Measurements from ENCODE around the gene PNPLA7.

The PNPLA7 gene

DNA sequence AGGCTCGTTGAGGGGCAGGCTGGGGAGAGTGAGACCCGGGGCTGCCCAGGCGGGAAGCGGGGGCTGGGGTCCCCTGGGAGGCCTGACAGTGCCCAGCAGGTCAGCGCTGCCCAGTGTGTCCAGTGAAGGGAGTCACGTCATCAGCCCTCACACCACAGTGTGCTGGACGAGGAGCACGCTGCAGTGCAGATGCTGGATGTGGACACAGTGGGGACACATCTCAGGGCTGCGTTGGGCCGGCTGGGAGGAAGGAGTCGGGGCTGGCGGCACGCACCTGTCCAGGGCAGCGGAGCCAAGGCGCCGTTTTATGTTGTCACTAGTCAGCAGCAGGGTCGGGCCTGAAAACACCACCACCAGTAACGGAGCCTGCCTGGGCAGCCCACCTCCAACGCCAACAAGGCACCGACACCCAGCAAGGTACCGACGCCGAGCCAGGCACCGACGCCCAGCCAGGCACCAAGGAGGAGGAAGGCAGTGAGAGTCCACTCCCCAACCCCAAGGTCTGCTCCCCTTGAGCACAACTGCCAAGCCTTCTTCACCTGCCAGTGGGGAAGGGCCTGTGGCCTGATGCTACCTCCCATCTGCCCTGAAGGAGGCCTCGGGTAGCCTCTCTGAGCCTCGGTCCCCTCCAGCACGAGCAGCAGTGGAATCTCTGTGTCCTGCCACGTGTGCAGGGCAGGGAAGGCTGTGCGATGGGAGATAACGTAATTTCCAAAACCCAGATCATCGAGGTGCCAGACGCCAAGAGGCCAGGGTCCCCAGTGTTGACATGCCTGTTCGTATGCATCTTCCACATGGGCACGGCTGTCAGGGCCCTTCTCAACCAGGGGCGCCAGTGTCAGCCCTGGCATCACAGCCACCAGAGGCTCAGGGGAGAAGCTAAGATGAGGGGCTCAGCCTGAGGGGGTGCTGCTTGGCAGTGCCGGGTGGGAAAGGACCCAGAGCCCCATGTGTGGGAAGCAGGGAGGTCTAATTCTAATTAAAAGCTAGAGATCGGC is 69.2 kb downstream of the PNPLA7 start:
- DNase-seq (ENCODE audit: extremely low read depth, low read depth) = no peak
- TF ChIP-seq, protein P1, sequence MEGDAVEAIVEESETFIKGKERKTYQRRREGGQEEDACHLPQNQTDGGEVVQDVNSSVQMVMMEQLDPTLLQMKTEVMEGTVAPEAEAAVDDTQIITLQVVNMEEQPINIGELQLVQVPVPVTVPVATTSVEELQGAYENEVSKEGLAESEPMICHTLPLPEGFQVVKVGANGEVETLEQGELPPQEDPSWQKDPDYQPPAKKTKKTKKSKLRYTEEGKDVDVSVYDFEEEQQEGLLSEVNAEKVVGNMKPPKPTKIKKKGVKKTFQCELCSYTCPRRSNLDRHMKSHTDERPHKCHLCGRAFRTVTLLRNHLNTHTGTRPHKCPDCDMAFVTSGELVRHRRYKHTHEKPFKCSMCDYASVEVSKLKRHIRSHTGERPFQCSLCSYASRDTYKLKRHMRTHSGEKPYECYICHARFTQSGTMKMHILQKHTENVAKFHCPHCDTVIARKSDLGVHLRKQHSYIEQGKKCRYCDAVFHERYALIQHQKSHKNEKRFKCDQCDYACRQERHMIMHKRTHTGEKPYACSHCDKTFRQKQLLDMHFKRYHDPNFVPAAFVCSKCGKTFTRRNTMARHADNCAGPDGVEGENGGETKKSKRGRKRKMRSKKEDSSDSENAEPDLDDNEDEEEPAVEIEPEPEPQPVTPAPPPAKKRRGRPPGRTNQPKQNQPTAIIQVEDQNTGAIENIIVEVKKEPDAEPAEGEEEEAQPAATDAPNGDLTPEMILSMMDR (IDR thresholded peaks at IDR 0.05; ENCODE audit: low read depth, low read length) = no peak

DNA sequence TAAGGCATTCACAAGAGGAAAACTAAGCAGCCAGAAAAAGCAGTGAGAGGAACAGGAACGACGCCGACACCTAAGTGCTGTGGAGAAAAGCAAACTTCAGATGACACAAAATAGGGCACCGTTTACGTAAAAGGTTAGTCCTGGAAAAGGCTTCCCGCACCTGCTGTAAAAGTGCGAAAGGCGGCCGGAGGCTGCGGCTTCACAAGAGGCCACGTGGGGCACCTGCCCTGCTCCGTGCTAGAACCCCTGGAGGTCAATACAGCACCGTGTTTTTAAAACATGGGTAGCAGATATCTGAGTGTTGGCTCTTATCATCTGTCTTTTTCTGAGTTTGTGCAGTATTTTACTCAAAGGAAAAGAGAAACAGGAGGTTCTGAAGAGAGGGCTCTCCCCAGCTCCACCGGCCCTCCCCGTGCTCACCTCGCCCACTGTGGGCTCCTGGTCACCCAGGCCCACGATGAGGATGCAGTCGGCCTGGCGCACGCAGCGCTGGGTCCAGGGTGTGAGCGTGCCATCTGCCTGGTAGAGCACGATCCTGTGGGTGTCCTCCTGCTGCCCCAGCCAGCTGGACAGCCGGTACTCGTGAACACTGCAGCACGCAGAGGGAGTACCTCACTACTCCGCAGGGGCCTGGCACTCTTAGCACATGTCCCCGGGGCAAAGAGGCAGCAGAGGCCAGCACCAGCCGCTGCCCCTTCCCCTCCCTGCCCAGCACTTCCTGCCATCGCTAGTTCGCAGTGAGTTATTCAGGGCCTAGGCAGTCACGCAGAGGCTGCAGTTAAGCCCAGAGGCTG is 70.1 kb downstream of the PNPLA7 start:
- TF ChIP-seq, protein P1 (IDR thresholded peaks at IDR 0.05; ENCODE audit: low read depth, low read length) = no peak
- no peak for DNase-seq (ENCODE audit: extremely low read depth, low read depth)

DNA sequence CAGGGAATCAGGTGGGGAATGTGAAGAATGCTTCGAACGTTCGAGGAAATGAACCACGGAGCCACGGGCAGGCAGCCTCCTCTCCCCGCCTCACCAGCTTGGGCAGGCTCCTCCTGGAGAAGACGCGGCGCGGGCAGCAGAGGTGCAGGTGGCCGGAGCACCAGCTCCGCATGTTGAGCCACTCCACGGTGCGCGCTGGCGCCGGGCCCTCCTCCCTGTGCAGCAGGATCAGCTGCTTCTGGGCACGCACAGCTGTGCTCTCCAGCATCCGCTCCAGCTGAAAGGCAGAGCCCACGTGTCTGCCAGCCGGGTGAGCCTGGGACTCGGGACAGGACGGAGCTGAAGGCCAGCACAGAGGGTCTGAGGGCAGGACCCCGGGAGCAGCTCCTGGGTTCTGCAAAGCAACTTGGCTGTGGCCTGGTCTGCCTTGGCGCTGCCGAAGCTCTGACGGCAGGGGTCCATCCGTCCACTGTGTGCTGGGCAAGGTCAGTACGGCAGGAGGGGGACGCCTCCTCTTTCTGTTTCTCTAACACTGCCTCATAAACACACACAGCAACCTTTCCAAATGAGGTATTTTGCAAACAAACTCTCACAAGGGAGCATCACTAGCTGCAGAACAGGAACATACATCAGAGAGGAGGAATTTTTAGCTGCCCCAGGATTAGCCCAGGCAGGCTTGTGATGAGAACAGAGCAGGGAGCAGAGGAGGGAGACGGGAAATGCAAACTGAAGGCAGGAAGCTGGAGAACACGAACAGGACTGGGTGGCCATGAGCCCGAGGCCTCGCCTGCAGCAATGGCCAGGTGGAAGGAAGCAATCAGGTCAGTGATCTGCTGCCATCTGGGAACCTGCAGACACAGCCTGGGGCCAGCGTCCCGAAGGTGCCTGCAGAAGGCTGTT is 71.0 kb downstream of the PNPLA7 start:
- no peak for DNase-seq (ENCODE audit: extremely low read depth, low read depth)
- TF ChIP-seq, protein P1 (IDR thresholded peaks at IDR 0.05; ENCODE audit: low read depth, low read length) = no peak

DNA sequence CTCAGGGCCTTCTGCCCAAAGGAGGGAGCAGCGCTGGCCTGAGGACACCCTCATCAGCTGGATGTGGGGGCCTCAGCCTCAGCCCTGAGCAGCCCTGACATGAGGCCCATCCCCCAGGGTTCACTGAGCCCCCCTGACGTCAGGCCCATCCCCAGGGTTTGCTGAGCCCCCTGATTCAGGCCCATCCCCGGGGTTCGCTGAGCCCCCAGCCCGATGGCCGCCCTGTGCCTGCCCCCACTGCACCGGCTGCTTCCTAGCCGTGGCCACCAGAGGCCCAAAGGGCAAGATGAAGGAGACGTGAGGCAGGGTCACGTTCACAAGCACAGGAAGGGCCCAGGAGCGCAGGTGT is 71.6 kb downstream of the PNPLA7 start:
- DNase-seq (ENCODE audit: extremely low read depth, low read depth) = no peak
- TF ChIP-seq, protein P1 (IDR thresholded peaks at IDR 0.05; ENCODE audit: low read depth, low read length) = no peak

DNA sequence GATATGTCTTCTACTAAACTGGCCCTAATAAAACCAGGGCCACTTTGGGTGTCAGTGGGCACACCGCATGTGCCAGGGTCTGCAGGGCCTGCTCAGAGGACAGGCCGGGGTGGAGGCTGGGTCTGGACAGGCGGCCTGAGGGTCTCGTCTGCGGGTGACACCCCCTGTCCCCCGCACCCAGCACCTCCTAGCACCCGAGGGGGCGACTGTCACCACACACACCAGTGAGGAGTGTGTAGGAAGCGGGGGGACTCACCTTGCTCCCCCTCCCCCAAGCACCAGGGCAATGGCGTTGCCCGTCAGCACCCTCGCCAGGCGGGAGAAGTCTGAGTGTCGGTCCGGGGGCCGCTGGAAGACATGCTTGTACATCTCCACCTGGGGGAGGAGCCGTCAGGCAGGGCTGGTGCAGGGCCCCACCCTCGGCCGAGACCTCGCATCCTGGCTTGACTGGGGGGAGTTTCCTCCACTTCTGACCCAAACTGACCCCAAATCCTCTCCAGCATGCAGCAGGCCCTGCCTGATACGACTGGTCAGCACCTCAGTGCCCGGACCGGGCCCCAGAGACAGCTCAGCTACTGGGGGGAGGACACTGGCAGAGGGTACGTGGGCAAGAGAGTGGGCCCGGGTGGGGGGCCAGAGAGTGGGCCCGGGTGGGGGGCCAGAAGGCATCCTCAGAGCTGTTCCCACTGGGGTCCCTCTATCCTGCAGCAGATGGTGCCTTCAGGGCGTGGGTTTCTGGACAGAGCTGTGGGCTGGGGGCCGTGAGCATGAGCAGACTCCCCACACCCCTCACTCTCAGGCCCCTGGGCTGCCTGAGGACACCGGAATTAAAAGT is 72.2 kb downstream of the PNPLA7 start:
- TF ChIP-seq, protein P1 (IDR thresholded peaks at IDR 0.05; ENCODE audit: low read depth, low read length) = no peak
- no peak for DNase-seq (ENCODE audit: extremely low read depth, low read depth)

DNA sequence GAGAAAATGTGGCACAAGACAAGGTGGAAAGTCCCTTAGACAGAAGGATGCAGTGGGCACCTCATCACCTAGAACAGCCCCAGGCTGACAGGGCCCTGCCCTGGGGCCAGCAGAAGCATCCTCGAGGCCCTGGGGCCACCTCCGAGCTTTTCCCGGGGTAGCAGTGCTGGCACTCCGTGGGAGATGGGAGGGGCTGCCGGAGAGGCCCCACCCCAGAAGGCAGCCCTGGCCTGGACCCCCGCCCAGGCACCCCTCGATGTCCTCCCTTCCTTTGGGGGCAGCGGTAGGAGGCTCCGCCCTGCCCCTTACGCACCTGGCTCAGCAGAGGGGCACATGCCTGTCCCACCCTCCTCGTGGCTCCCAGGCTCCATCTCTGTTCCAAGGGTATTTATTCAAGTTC is 73.3 kb downstream of the PNPLA7 start:
- TF ChIP-seq, protein P1 (IDR thresholded peaks at IDR 0.05; ENCODE audit: low read depth, low read length) = no peak
- no peak for DNase-seq (ENCODE audit: extremely low read depth, low read depth)

Measured in AG09319 (cell line).